Right lobe of liver (tissue), 4 donors: ENCODE results near the gene WDR83.

Experiments
- CTCF ChIP-seq, 4 donors: fragments of 200-600 bp in 3 of 4; fragments of 450-650 bp in 1 of 4; IDR thresholded peaks; one replicate each; pipeline versions ENCODE4 v1.5.1 to v1.8.0; 2016 to 2022; ENCODE audit warnings: antibody characterized with exemption in 4 of 4, mild to moderate bottlenecking in 2 of 4
- POLR2A ChIP-seq: fragments of 450-650 bp; IDR thresholded peaks from one replicate; pipeline ENCODE4 v1.6.1; 2017; ENCODE audit warnings: antibody characterized with exemption, mild to moderate bottlenecking
- donor health status: DM: no; HTN: no; CAD: no.
- donor health status: DM: no; HTN: no; CAD: no.
- donor health status: DM: no; HTN: yes; CAD: no.

- no peak for TF ChIP-seq CTCF (IDR thresholded peaks at IDR 0.05)
- TF ChIP-seq POLR2A, result no peak
Measured at GRCh38 chr19:12670159-12670928, 3.7 kb downstream of the WDR83 start.
